Neuronal stem cell (in vitro differentiated cells): ENCODE results near the gene BABAM2.

Source experiments
- DNase-seq: peaks from one replicate; pipeline ENCODE4 v3.0.0-alpha.2; 2013; ENCODE audit warnings: low spot score
- H2AFZ ChIP-seq: one replicate; pipeline ENCODE4 v1.6.1; 2013; ENCODE audit warnings: mild to moderate bottlenecking, low read length, inconsistent platforms
- H2AK5ac ChIP-seq: 2 replicates; pipeline ENCODE4 v1.6.1; 2013; ENCODE audit warnings: low read depth, mild to moderate bottlenecking, inconsistent platforms, low read length, moderate library complexity, mixed read lengths
- H2BK120ac ChIP-seq: 2 replicates; pipeline ENCODE4 v1.6.1; 2013; ENCODE audit warnings: low read depth, mild to moderate bottlenecking, inconsistent platforms, low read length, moderate library complexity, mixed read lengths
- H2BK12ac ChIP-seq: one replicate; pipeline ENCODE4 v1.6.1; 2013; ENCODE audit warnings: low read length, inconsistent platforms
- H2BK15ac ChIP-seq: 2 replicates; pipeline ENCODE4 v1.6.1; 2013; ENCODE audit warnings: mild to moderate bottlenecking, low read length, inconsistent platforms, mixed read lengths
- H2BK5ac ChIP-seq: one replicate; pipeline ENCODE4 v1.6.1; 2013; ENCODE audit warnings: inconsistent platforms, mild to moderate bottlenecking, low read length, moderate library complexity
- H3K14ac ChIP-seq: one replicate; pipeline ENCODE4 v1.6.1; 2013; ENCODE audit warnings: low read length, inconsistent platforms
- H3K18ac ChIP-seq: 2 replicates; pipeline ENCODE4 v1.6.1; 2013; ENCODE audit warnings: low read length, inconsistent platforms
- H3K23ac ChIP-seq: 2 replicates; pipeline ENCODE4 v1.6.1; 2013; ENCODE audit warnings: low read depth, mild to moderate bottlenecking, mixed read lengths, low read length, inconsistent platforms; ENCODE audit not compliant: poor library complexity
- H3K27ac ChIP-seq: replicated peaks from 3 replicates; pipeline ENCODE4 v1.5.1; 2013; ENCODE audit warnings: low read length, inconsistent platforms
- H3K27me3 ChIP-seq, 3 experiments: 2 replicates each; pipeline ENCODE4 v1.6.1; 2013; ENCODE audit warnings: low read length in 3 of 3, mild to moderate bottlenecking in 2 of 3, inconsistent platforms in 1 of 3, low read depth in 1 of 3, mixed read lengths in 1 of 3, moderate library complexity in 1 of 3; ENCODE audit not compliant: control insufficient read depth in 3 of 3, insufficient read depth in 3 of 3
- H3K36me3 ChIP-seq, 2 donors: replicated peaks in 1 of 2; 2 replicates each; pipeline ENCODE4 v1.6.1; 2013; ENCODE audit warnings: low read length in 2 of 2; ENCODE audit not compliant: control insufficient read depth in 2 of 2, insufficient read depth in 2 of 2
- H3K4ac ChIP-seq: 2 replicates; pipeline ENCODE4 v1.6.1; 2013; ENCODE audit warnings: inconsistent platforms, mild to moderate bottlenecking, low read length, moderate library complexity
- H3K4me1 ChIP-seq, 2 donors: 1 replicate in 1 of 2; 2 replicates in 1 of 2; pipeline ENCODE4 v1.6.1; 2013; ENCODE audit warnings: low read length in 2 of 2, low read depth in 1 of 2; ENCODE audit not compliant: control insufficient read depth in 2 of 2, insufficient read depth in 1 of 2
- H3K4me2 ChIP-seq: one replicate; pipeline ENCODE4 v1.6.1; 2013; ENCODE audit warnings: mild to moderate bottlenecking, low read length, inconsistent platforms; ENCODE audit not compliant: insufficient read depth, poor library complexity, severe bottlenecking
- H3K4me3 ChIP-seq, 2 donors: 2 replicates each; pipeline ENCODE4 v1.5.1; 2013; ENCODE audit warnings: low read length in 2 of 2, mild to moderate bottlenecking in 2 of 2, inconsistent platforms in 1 of 2, moderate library complexity in 1 of 2
- H3K79me1 ChIP-seq: one replicate; pipeline ENCODE4 v1.6.1; 2013; ENCODE audit warnings: low read depth, mild to moderate bottlenecking, inconsistent platforms, low read length, moderate library complexity
- H3K9ac ChIP-seq: one replicate; pipeline ENCODE4 v1.6.1; 2013; ENCODE audit warnings: mild to moderate bottlenecking, low read depth, low read length, inconsistent platforms; ENCODE audit not compliant: poor library complexity
- H3K9me3 ChIP-seq, 2 donors: replicated peaks in 1 of 2; 2 replicates each; pipeline versions ENCODE3 to v1.6.1; 2013; ENCODE audit warnings: low read length in 2 of 2, mild to moderate bottlenecking in 2 of 2, inconsistent platforms in 1 of 2, low read depth in 1 of 2, mixed read lengths in 1 of 2, moderate library complexity in 1 of 2; ENCODE audit not compliant: control insufficient read depth in 2 of 2, insufficient read depth in 1 of 2
- H4K8ac ChIP-seq: one replicate; pipeline ENCODE4 v1.6.1; 2013; ENCODE audit warnings: low read depth, mild to moderate bottlenecking, inconsistent platforms, low read length, moderate library complexity
- H4K91ac ChIP-seq: one replicate; pipeline ENCODE4 v1.6.1; 2013; ENCODE audit warnings: low read length, low read depth, mild to moderate bottlenecking, inconsistent platforms; ENCODE audit not compliant: poor library complexity
- WGBS, 2 donors: extraction: QIAGEN DNeasy Blood & Tissue Kit; methylation state at CpG; one replicate each; pipeline ENCODE4 v1.1.7; 2013; ENCODE audit warnings: missing lambda C conversion rate in 2 of 2, mixed read lengths in 1 of 2; ENCODE audit not compliant: insufficient read length in 2 of 2, insufficient replicate concordance in 1 of 2; ENCODE audit errors: extremely low coverage in 2 of 2; 5-methylcytosine and 5-hydroxymethylcytosine counted together

BABAM2 gene

GRCh38 chr2:28095622-28096021 is 205.1 kb downstream of the BABAM2 start:
- H2AK5ac ChIP-seq: no peak overlapping the region
- H3K4me3 ChIP-seq: no peak overlapping the region
- H3K27ac ChIP-seq: no peak overlapping the region
- H3K14ac ChIP-seq: no peak overlapping the region
- no CpG with 5 or more reads among the region's 2 CpGs for WGBS, 2 donors
- H3K4ac ChIP-seq: no peak overlapping the region
- no peaks in the 10 kb centered on the region for H3K4me1 ChIP-seq
- H3K79me1 ChIP-seq: no peaks in the 10 kb centered on the region
- H3K27me3 ChIP-seq: no peaks in the 10 kb centered on the region
- H4K91ac ChIP-seq: no peak overlapping the region
- no peak overlapping the region for H2BK15ac ChIP-seq
- no peak overlapping the region for H3K9ac ChIP-seq
- H2BK5ac ChIP-seq: no peak overlapping the region
- no peaks in the 10 kb centered on the region for H3K9me3 ChIP-seq
- H3K23ac ChIP-seq: no peak overlapping the region
- no peaks in the 10 kb centered on the region for H3K36me3 ChIP-seq
- H3K4me2 ChIP-seq: no peak overlapping the region
- H2AFZ ChIP-seq: no peak overlapping the region
- no peak overlapping the region for H3K18ac ChIP-seq
- no peak for DNase-seq
- no peak overlapping the region for H2BK12ac ChIP-seq
- H4K8ac ChIP-seq: no peak overlapping the region
- H2BK120ac ChIP-seq: no peak overlapping the region

- no peak overlapping the region for H3K23ac ChIP-seq
- no CpG with 5 or more reads among the region's 2 CpGs for WGBS, 2 donors
- DNase-seq: no peak
- no peak overlapping the region for H2BK15ac ChIP-seq
- H3K36me3 ChIP-seq: no peaks in the 10 kb centered on the region
- no peaks in the 10 kb centered on the region for H3K9me3 ChIP-seq
- H3K4me2 ChIP-seq: no peak overlapping the region
- no peak overlapping the region for H4K8ac ChIP-seq
- no peak overlapping the region for H3K4me3 ChIP-seq
- no peaks in the 10 kb centered on the region for H3K27me3 ChIP-seq
- no peak overlapping the region for H3K9ac ChIP-seq
- no peak overlapping the region for H4K91ac ChIP-seq
- H2AFZ ChIP-seq: no peak overlapping the region
- H3K4me1 ChIP-seq: no peaks in the 10 kb centered on the region
- H3K27ac ChIP-seq: no peak overlapping the region
- no peak overlapping the region for H3K4ac ChIP-seq
- H2BK5ac ChIP-seq: no peak overlapping the region
- no peak overlapping the region for H3K18ac ChIP-seq
- no peaks in the 10 kb centered on the region for H3K79me1 ChIP-seq
- no peak overlapping the region for H3K14ac ChIP-seq
- no peak overlapping the region for H2AK5ac ChIP-seq
- H2BK12ac ChIP-seq: no peak overlapping the region
- H2BK120ac ChIP-seq: no peak overlapping the region
These were observed 205.9 kb downstream of the BABAM2 start for GRCh38 chr2:28096421-28096820.

- no peak overlapping the region for H3K9ac ChIP-seq
- no peak overlapping the region for H3K27ac ChIP-seq
- no peak overlapping the region for H3K18ac ChIP-seq
- H3K4ac ChIP-seq: no peak overlapping the region
- H2AFZ ChIP-seq: no peak overlapping the region
- no peak overlapping the region for H3K4me2 ChIP-seq
- no peaks in the 10 kb centered on the region for H3K36me3 ChIP-seq
- H3K14ac ChIP-seq: no peak overlapping the region
- H2BK12ac ChIP-seq: no peak overlapping the region
- no peaks in the 10 kb centered on the region for H3K4me1 ChIP-seq
- H3K9me3 ChIP-seq: no peaks in the 10 kb centered on the region
- no peak overlapping the region for H2BK15ac ChIP-seq
- WGBS, 2 donors: no CpG with 5 or more reads among the region's 4 CpGs
- H3K4me3 ChIP-seq: no peak overlapping the region
- H2BK5ac ChIP-seq: no peak overlapping the region
- H4K91ac ChIP-seq: no peak overlapping the region
- no peak overlapping the region for H2AK5ac ChIP-seq
- DNase-seq: no peak
- no peaks in the 10 kb centered on the region for H3K27me3 ChIP-seq
- no peak overlapping the region for H3K23ac ChIP-seq
- no peaks in the 10 kb centered on the region for H3K79me1 ChIP-seq
- H4K8ac ChIP-seq: no peak overlapping the region
- no peak overlapping the region for H2BK120ac ChIP-seq
These were observed 208.1 kb downstream of the BABAM2 start for GRCh38 chr2:28098501-28099225.

- H2BK5ac ChIP-seq: no peak overlapping the region
- no peak overlapping the region for H4K8ac ChIP-seq
- DNase-seq: no peak
- no peak overlapping the region for H3K4ac ChIP-seq
- no peak overlapping the region for H2BK15ac ChIP-seq
- no peak overlapping the region for H2BK120ac ChIP-seq
- H3K23ac ChIP-seq: no peak overlapping the region
- WGBS, 2 donors: no CpG with 5 or more reads among the region's 2 CpGs
- H2AFZ ChIP-seq: no peak overlapping the region
- H3K9me3 ChIP-seq: no peaks in the 10 kb centered on the region
- H2BK12ac ChIP-seq: no peak overlapping the region
- H2AK5ac ChIP-seq: no peak overlapping the region
- H3K4me3 ChIP-seq: no peak overlapping the region
- no peak overlapping the region for H3K14ac ChIP-seq
- no peak overlapping the region for H3K4me2 ChIP-seq
- no peak overlapping the region for H4K91ac ChIP-seq
- H3K27ac ChIP-seq: no peak overlapping the region
- no peaks in the 10 kb centered on the region for H3K27me3 ChIP-seq
- no peak overlapping the region for H3K9ac ChIP-seq
- H3K4me1 ChIP-seq: no peaks in the 10 kb centered on the region
- no peak overlapping the region for H3K18ac ChIP-seq
- H3K36me3 ChIP-seq: no peaks in the 10 kb centered on the region
- H3K79me1 ChIP-seq: no peaks in the 10 kb centered on the region
These were observed 210.6 kb downstream of the BABAM2 start for GRCh38 chr2:28101123-28101522.
